GM23248 (cell line): ENCODE results near the gene UNC5C.

ENCODE experiments used
- EZH2 ChIP-seq: fragments of 200-600 bp; sonication (generic); IDR thresholded peaks from 2 replicates; pipeline ENCODE4 v1.6.1; 2018; ENCODE audit warnings: antibody characterized with exemption, mild to moderate bottlenecking; ENCODE audit not compliant: insufficient read depth, poor library complexity, severe bottlenecking
- EZH2phosphoT487 ChIP-seq: fragments of 200-600 bp; sonication (generic); IDR thresholded peaks from 2 replicates; pipeline ENCODE4 v1.6.1; 2018; ENCODE audit warnings: antibody characterized with exemption, moderate library complexity, mild to moderate bottlenecking, low read depth; ENCODE audit not compliant: insufficient read depth

DNA sequence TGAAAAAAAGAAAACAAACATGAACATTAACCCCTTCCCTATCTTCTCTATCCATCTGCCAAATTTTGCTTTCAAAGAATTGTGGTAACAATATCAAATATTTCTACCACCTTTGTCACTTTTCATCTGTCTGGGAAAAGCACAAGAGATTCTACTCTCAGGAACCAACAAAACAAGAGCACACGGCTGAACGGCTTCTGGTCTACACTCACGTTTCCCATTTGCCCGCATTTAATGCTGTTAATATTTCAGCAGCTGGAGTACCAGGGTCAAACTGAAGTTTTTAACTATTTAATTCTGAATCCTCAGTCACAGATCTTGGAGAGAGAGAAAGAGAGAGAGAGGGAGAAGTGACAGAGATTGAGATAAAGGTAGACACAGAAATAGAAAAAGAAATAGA is 91.4 kb downstream of the UNC5C start:
- TF ChIP-seq EZH2 (no peak), EZH2phosphoT487 (no peak)
